Progenitor cell of endocrine pancreas (in vitro differentiated cells): Measurements from ENCODE around the gene HK2. TPM values are rescaled to one million over a fixed set of nuclear protein-coding genes. Genes with fewer than 3 reads are reported as not detected.
A peak's percentile ranks its signal among the peaks of the same experiment; 100 is the strongest.

Experiments
- DNase-seq: peaks from one replicate; pipeline ENCODE4 v3.0.0; 2021; ENCODE audit warnings: low spot score; ENCODE audit not compliant: unreplicated experiment
- H3K27ac Mint-ChIP-seq: 2 replicates; pipeline ENCODE4 v1.8.0; 2021; ENCODE audit warnings: mild to moderate bottlenecking, moderate library complexity, mixed read lengths
- H3K27me3 Mint-ChIP-seq: 2 replicates; pipeline ENCODE4 v1.8.0; 2021; ENCODE audit warnings: mixed read lengths
- H3K36me3 Mint-ChIP-seq: 2 replicates; pipeline ENCODE4 v1.8.0; 2022; ENCODE audit warnings: mixed read lengths; ENCODE audit not compliant: insufficient read depth
- H3K4me1 Mint-ChIP-seq: 2 replicates; pipeline ENCODE4 v1.8.0; 2021; ENCODE audit warnings: low read depth, mixed read lengths
- H3K4me3 Mint-ChIP-seq: 2 replicates; pipeline ENCODE4 v1.8.0; 2021; ENCODE audit warnings: low read depth, mild to moderate bottlenecking, moderate library complexity, mixed read lengths
- H3K9me3 Mint-ChIP-seq: 2 replicates; pipeline ENCODE4 v1.8.0; 2021; ENCODE audit warnings: low read depth, mixed read lengths
- total RNA-seq: library from RNA; stranded (reverse); gene quantifications from 2 replicates; pipeline ENCODE4 v1.2.1, GENCODE V29; 2021
- TF ChIP-seq, protein P1 (sequence below): fragments of 200-600 bp; sonication (generic); IDR thresholded peaks from one replicate; pipeline ENCODE4 v1.5.0; 2021; ENCODE audit warnings: antibody characterized with exemption, mild to moderate bottlenecking; ENCODE audit not compliant: unreplicated experiment

HK2 gene
- total RNA-seq, 1 donor from 2014 or later, result 18.2 TPM

DNA sequence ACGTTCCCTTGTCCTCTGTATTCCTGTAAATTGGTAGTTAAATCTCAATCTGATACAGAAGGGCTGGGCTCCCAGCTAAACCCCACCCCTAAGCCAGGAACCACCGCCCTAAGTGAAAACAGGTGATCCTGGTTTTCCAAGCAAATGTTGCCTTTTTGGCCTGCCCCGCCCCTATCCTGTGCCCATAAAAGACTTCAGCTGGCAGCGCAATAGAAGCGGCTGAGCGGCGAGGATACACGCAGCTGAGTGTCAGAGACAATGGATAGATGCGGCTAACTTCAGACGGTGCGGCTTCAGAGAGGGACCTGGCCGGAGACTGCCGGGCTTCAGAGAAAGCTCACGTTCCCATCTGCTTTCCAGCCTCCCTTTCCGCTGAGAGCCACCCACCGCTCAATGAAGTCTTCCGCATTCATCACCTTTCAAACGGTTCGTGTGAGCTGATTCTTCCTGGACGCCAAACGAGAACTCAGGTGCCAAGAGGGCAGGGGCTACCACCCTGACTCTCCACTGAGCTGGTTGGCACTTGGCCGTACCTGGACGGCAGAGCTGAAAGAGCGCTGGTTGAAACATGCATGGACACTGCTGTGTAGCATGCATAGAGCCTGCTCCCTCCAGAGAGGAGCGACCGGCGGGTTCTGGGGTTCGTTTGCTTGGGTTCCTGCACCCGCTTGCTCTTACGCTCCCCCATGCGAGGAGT, 75.0 kb downstream of the HK2 start:
- peaks cover 7% of the 10 kb centered on the region for H3K4me1 Mint-ChIP-seq
- TF ChIP-seq, protein P1, sequence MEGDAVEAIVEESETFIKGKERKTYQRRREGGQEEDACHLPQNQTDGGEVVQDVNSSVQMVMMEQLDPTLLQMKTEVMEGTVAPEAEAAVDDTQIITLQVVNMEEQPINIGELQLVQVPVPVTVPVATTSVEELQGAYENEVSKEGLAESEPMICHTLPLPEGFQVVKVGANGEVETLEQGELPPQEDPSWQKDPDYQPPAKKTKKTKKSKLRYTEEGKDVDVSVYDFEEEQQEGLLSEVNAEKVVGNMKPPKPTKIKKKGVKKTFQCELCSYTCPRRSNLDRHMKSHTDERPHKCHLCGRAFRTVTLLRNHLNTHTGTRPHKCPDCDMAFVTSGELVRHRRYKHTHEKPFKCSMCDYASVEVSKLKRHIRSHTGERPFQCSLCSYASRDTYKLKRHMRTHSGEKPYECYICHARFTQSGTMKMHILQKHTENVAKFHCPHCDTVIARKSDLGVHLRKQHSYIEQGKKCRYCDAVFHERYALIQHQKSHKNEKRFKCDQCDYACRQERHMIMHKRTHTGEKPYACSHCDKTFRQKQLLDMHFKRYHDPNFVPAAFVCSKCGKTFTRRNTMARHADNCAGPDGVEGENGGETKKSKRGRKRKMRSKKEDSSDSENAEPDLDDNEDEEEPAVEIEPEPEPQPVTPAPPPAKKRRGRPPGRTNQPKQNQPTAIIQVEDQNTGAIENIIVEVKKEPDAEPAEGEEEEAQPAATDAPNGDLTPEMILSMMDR, result no peak
- H3K36me3 Mint-ChIP-seq, result no peaks in the 10 kb centered on the region
- peaks cover 32% of the 10 kb centered on the region for H3K27me3 Mint-ChIP-seq
- DNase-seq, result no peak
- H3K9me3 Mint-ChIP-seq, result no peaks in the 10 kb centered on the region
- H3K27ac Mint-ChIP-seq, result no peak overlapping the region
- H3K4me3 Mint-ChIP-seq, result peak overlapping the region; percentile 7

DNA sequence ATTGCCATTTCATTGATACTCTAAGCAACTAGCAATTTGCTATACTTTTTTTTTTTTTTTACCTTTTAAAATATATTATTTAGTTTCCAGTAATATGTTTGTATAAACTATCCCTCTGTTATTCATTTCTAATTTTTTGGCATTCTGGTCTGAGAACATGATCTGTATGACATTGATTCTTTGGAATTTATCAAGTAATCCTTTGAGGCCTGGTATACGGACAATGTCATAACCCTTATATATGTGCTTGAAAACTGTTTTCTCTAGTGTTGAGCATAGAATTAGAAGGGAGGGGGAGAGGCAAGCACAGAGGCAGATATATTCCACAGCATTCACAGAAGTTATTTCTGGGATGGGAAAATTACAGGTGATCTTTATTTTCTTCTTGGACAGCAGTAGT, 76.3 kb downstream of the HK2 start:
- peaks cover 7% of the 10 kb centered on the region for H3K4me1 Mint-ChIP-seq
- H3K36me3 Mint-ChIP-seq, result no peaks in the 10 kb centered on the region
- TF ChIP-seq, protein P1, result no peak
- no peak overlapping the region for H3K4me3 Mint-ChIP-seq
- H3K27ac Mint-ChIP-seq, result no peak overlapping the region
- no peaks in the 10 kb centered on the region for H3K9me3 Mint-ChIP-seq
- no peak for DNase-seq
- H3K27me3 Mint-ChIP-seq, result peaks cover 37% of the 10 kb centered on the region

DNA sequence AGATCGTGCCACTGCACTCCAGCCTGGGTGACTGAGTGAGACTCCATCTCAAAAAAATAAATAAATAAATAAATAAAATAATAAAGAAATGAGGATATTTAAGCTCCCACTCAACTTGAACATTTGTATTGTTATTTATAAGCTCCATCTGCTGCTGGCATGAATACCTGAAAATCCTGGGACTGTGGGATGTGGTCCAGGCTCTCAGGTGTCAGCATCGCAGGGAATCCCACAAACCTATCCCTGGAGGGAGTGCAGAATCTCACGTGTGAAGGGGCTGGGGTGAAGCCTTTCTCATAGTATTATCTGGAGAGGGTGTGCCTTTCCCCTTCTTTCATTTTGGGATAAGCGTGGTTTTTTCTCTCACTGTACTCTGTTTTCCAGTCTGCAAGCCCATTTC, 77.1 kb downstream of the HK2 start:
- peaks cover 7% of the 10 kb centered on the region for H3K4me1 Mint-ChIP-seq
- H3K9me3 Mint-ChIP-seq, result no peaks in the 10 kb centered on the region
- TF ChIP-seq, protein P1, result no peak
- peaks cover 39% of the 10 kb centered on the region for H3K27me3 Mint-ChIP-seq
- no peak overlapping the region for H3K27ac Mint-ChIP-seq
- DNase-seq, result no peak
- H3K4me3 Mint-ChIP-seq, result no peak overlapping the region
- no peaks in the 10 kb centered on the region for H3K36me3 Mint-ChIP-seq

DNA sequence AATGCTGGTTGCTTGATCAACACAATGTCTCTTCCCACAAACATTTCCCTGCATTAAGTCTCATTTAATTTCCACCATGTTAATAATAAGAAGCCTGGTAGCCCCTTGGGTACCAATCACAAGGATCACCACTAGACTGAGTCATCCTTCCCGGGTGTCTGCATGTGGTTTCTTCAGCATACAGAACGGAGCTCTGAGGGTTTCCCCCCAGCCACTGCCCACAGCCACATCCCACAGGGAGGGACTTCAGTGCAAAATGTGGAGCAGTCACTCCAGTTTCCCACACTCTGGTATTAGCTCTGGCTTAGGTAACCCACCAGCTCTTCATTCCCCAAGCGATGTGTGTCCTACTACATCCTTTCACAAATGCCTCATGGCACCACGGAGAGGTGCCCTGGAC, 81.8 kb downstream of the HK2 start:
- Mint-ChIP-seq H3K4me3 (no peak overlapping the region), H3K27me3 (peaks cover 45% of the 10 kb centered on the region), H3K9me3 (no peaks in the 10 kb centered on the region), H3K36me3 (no peaks in the 10 kb centered on the region), H3K27ac (no peak overlapping the region), H3K4me1 (no peaks in the 10 kb centered on the region)
- TF ChIP-seq, protein P1, result no peak
- DNase-seq, result no peak

DNA sequence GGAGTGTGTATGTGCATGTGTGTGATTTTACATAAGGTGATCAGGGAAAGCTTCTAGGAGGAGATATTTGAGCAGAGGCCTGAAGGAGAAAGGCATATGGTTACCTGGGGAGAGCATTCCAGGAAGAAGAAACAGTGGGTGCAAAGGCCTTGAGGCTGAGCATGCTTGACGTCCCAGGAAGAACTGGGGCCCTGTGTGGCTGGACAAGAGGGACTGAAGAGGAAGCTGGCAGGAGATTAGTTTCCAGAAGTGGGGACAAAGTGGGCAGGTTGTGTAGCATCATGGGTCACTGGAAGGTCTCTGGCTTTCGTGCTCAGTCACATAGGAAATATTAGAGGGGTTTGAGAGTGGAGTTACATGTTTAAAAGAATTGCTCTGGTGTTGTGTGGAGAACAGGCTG, 82.5 kb downstream of the HK2 start:
- Mint-ChIP-seq H3K9me3 (no peaks in the 10 kb centered on the region), H3K4me3 (no peak overlapping the region), H3K27me3 (peaks cover 47% of the 10 kb centered on the region), H3K4me1 (no peaks in the 10 kb centered on the region), H3K36me3 (no peaks in the 10 kb centered on the region), H3K27ac (no peak overlapping the region)
- TF ChIP-seq, protein P1, result no peak
- no peak for DNase-seq
